ENCODE data around the gene B4GALNT1.
"Not testable (repeated sequence)": the region's sequence is repeated elsewhere in the genome, so short reads cannot be mapped to it uniquely, and the experiment has no call there.

Gene B4GALNT1

GRCh38 chr12:57590864-57591781 lies 41.9 kb downstream of the B4GALNT1 start, which contains the start of gene PIP4K2C:
TSS of gene PIP4K2C (plus strand) at chr12:57591192. CDS start at chr12:57591290, 98 bp downstream.
- peaks cover 17% of the 10 kb centered on the region for H3K36me3 ChIP-seq
- TF ChIP-seq, protein P1, sequence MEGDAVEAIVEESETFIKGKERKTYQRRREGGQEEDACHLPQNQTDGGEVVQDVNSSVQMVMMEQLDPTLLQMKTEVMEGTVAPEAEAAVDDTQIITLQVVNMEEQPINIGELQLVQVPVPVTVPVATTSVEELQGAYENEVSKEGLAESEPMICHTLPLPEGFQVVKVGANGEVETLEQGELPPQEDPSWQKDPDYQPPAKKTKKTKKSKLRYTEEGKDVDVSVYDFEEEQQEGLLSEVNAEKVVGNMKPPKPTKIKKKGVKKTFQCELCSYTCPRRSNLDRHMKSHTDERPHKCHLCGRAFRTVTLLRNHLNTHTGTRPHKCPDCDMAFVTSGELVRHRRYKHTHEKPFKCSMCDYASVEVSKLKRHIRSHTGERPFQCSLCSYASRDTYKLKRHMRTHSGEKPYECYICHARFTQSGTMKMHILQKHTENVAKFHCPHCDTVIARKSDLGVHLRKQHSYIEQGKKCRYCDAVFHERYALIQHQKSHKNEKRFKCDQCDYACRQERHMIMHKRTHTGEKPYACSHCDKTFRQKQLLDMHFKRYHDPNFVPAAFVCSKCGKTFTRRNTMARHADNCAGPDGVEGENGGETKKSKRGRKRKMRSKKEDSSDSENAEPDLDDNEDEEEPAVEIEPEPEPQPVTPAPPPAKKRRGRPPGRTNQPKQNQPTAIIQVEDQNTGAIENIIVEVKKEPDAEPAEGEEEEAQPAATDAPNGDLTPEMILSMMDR (IDR thresholded peaks at IDR 0.05; ENCODE audit: low read depth, low read length) = no peak
- H3K9me3 ChIP-seq (ENCODE audit: severe bottlenecking) = no peaks in the 10 kb centered on the region
- peak; percentile 82 for DNase-seq
- H3K27ac ChIP-seq = peak within 1 kb of the TSS; percentile 71
- peak within 1 kb of the TSS; percentile 69 for H3K4me3 ChIP-seq (ENCODE audit: low read depth, low read length)
- no peaks in the 10 kb centered on the region for H3K27me3 ChIP-seq (ENCODE audit: insufficient read depth, low read depth, severe bottlenecking)

GRCh38 chr12:57590479-57590863 lies 42.5 kb downstream of the B4GALNT1 start:
- no peak for DNase-seq
- Histone ChIP-seq H3K27me3 (ENCODE audit: insufficient read depth, low read depth, severe bottlenecking) (no peaks in the 10 kb centered on the region), H3K27ac (peak overlapping the region; percentile 71), H3K36me3 (peaks cover 12% of the 10 kb centered on the region), H3K4me3 (ENCODE audit: low read depth, low read length) (peak overlapping the region; percentile 69), H3K9me3 (ENCODE audit: severe bottlenecking) (no peaks in the 10 kb centered on the region)
- TF ChIP-seq, protein P1 (IDR thresholded peaks at IDR 0.05; ENCODE audit: low read depth, low read length) = no peak

DNA sequence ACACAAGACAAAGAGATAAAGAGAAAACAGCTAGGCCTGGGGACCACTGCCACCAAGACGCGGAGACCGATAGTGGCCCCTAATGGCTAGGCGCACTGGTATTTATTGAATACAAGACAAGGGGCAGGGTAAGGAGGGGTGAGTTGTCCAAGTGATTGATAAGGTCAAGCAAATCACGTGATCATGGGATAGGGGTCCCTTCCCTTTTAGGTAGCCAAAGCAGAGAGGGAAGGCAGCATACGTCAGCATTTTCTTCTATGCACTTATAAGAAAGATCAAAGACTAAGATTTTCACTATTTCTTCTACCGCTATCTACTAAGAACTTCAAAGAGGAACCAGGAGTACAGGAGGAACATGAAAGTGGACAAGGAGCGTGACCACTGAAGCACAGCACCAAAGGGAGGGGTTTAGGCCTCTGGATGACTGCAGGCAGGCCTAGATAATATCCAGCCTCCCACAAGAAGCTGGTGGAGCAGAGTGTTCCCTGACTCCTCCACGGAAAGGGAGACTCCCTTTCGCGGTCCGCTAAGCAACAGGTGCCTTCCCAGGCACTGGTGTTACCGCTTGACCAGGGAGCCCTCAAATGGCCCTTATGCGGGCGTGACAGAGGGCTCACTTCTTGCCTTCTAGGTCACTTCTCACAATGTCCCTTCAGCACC lies 43.9 kb downstream of the B4GALNT1 start:
- not testable (repeated sequence) for DNase-seq; H3K27ac ChIP-seq; H3K4me3 ChIP-seq (ENCODE audit: low read depth, low read length); H3K36me3 ChIP-seq; H3K9me3 ChIP-seq (ENCODE audit: severe bottlenecking); H3K27me3 ChIP-seq (ENCODE audit: insufficient read depth, low read depth, severe bottlenecking)

GRCh38 chr12:57586832-57587429 lies 46.1 kb downstream of the B4GALNT1 start:
- H3K27me3 ChIP-seq (ENCODE audit: insufficient read depth, low read depth, severe bottlenecking) = no peaks in the 10 kb centered on the region
- TF ChIP-seq, protein P1 (IDR thresholded peaks at IDR 0.05; ENCODE audit: low read depth, low read length) = no peak
- no peak overlapping the region for H3K4me3 ChIP-seq (ENCODE audit: low read depth, low read length)
- DNase-seq = no peak
- no peak overlapping the region for H3K27ac ChIP-seq
- peaks cover 7% of the 10 kb centered on the region; the same call in 1 of the 2 replicates for H3K36me3 ChIP-seq
- H3K9me3 ChIP-seq (ENCODE audit: severe bottlenecking) = no peaks in the 10 kb centered on the region

DNA sequence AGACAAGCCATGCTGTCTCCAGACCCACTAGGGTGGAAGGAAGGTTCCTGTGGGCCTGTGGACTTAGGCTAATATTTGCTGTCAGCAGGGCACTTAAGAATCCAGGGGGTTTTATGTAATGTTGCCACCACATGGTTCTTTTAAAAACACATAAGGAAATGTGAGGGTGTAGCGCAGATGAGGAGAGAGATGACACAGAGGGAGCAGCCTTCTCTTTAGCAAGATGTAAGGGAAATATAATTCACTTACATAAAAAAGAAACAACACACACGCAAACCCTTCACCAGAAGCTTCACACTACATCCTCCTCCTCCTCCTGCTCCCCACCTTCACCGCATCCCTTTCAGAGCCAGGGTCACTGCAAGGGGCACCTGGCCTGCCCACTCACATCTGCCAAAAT lies 46.9 kb downstream of the B4GALNT1 start:
- DNase-seq = no peak
- no peaks in the 10 kb centered on the region for H3K9me3 ChIP-seq (ENCODE audit: severe bottlenecking)
- no peak overlapping the region for H3K27ac ChIP-seq
- H3K36me3 ChIP-seq = peaks cover 15% of the 10 kb centered on the region; the same call in 1 of the 2 replicates
- H3K4me3 ChIP-seq (ENCODE audit: low read depth, low read length) = no peak overlapping the region
- TF ChIP-seq, protein P1 (IDR thresholded peaks at IDR 0.05; ENCODE audit: low read depth, low read length) = no peak
- no peaks in the 10 kb centered on the region for H3K27me3 ChIP-seq (ENCODE audit: insufficient read depth, low read depth, severe bottlenecking)

GRCh38 chr12:57585156-57585555 lies 47.8 kb downstream of the B4GALNT1 start:
- Histone ChIP-seq H3K9me3 (ENCODE audit: severe bottlenecking) (no peaks in the 10 kb centered on the region), H3K4me3 (ENCODE audit: low read depth, low read length) (no peak overlapping the region), H3K36me3 (peaks cover 21% of the 10 kb centered on the region), H3K27ac (no peak overlapping the region), H3K27me3 (ENCODE audit: insufficient read depth, low read depth, severe bottlenecking) (no peaks in the 10 kb centered on the region)
- DNase-seq = no peak
- TF ChIP-seq, protein P1 (IDR thresholded peaks at IDR 0.05; ENCODE audit: low read depth, low read length) = no peak

All from WERI-Rb-1 (cell line).